Measurements from ENCODE around the gene FAM3D. TPM values are rescaled to one million over a fixed set of nuclear protein-coding genes. Genes with fewer than 3 reads are reported as not detected.
"Not testable (repeated sequence)": the region's sequence is repeated elsewhere in the genome, so short reads cannot be mapped to it uniquely, and the experiment has no call there.

The FAM3D gene
- total and polyA plus RNA-seq, 2 of the 8 experiments (the other 6 are each of a cell fraction or from before 2014, with no cell fraction given), result not detected

DNA sequence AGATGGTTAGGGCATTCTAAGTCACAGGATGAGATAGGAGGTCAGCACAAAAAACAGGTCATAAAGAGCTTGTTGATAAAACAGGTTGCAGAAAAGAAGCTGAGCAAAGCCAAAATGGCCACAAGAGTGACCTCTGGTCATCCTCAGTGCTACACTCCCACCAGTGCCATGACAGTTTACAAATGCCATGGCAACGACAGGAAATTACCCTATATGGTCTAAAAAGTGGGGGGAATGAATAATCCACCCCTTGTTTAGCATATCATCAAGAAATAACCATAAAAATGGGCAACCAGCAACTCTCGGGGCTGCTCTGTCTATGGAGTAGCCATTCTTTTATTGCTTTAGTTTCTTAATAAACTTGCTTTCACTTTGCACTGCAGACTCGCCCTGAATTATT, 30.2 kb upstream of the FAM3D start:
- H3K27me3 ChIP-seq (replicated peaks in 1 of 4; ENCODE audit: control insufficient read depth in 3 of 4, extremely low read depth in 1 of 4, insufficient read depth in 3 of 4, low read length in 3 of 4); H3K14ac ChIP-seq (ENCODE audit: insufficient read length); DNase-seq (ENCODE audit: low read depth in 1 of 2, low spot score in 2 of 2); H3K9ac ChIP-seq (replicated peaks in 1 of 4; ENCODE audit: extremely low read depth in 1 of 4, low read depth in 3 of 4, low read length in 3 of 4); H3K4me2 ChIP-seq (ENCODE audit: insufficient read depth in 1 of 2, low read depth in 2 of 2, low read length in 2 of 2); H3K23me2 ChIP-seq (ENCODE audit: low read depth, low read length); H2BK15ac ChIP-seq (ENCODE audit: low read length); H3K79me1 ChIP-seq (ENCODE audit: low read depth, low read length); H4K8ac ChIP-seq (ENCODE audit: extremely low read depth, insufficient read depth, low read length); FAIRE-seq; H2BK12ac ChIP-seq (ENCODE audit: low read depth, low read length); H4K91ac ChIP-seq (replicated peaks; ENCODE audit: insufficient read length, low read length); H2BK5ac ChIP-seq (ENCODE audit: low read depth, low read length); H2AFZ ChIP-seq (ENCODE audit: low read length); H4K20me1 ChIP-seq (replicated peaks in 1 of 2; ENCODE audit: control insufficient read depth in 1 of 2, insufficient read depth in 2 of 2, low read length in 2 of 2); H3K23ac ChIP-seq (ENCODE audit: insufficient read length); H4K5ac ChIP-seq (ENCODE audit: insufficient read length, low read depth, low read length); H3K56ac ChIP-seq (replicated peaks; ENCODE audit: insufficient read length, low read depth, low read length); H2BK20ac ChIP-seq (ENCODE audit: low read length); H3K27ac ChIP-seq (ENCODE audit: low read depth, low read length); H3K4me1 ChIP-seq (replicated peaks in 1 of 4; ENCODE audit: control insufficient read depth in 3 of 4, insufficient read depth in 4 of 4, low read length in 3 of 4); H2AK5ac ChIP-seq (ENCODE audit: low read depth, low read length); H3K4me3 ChIP-seq (ENCODE audit: extremely low read depth in 1 of 4, insufficient read depth in 2 of 4, low read depth in 3 of 4, low read length in 4 of 4); POLR2A ChIA-PET (ENCODE audit: partially characterized antibody); H3K4ac ChIP-seq (replicated peaks; ENCODE audit: insufficient read length, low read depth, low read length); H3K79me2 ChIP-seq (ENCODE audit: control insufficient read depth in 1 of 2, insufficient read depth in 2 of 2, low read length in 2 of 2); H3K18ac ChIP-seq (ENCODE audit: extremely low read depth, low read length); H2BK120ac ChIP-seq (replicated peaks; ENCODE audit: low read depth, low read length); H3K36me3 ChIP-seq (ENCODE audit: control insufficient read depth in 2 of 4, insufficient read depth in 4 of 4, low read length in 3 of 4); CTCF ChIA-PET (ENCODE audit: partially characterized antibody): not testable (repeated sequence)
- WGBS, 2 experiments (ENCODE audit: extremely low coverage in 1 of 2, insufficient coverage in 1 of 2, insufficient read length in 1 of 2, insufficient replicate concordance in 2 of 2, low coverage in 1 of 2, low lambda C conversion rate in 2 of 2, missing lambda C conversion rate in 1 of 2), result 88% methylated on average over 3 of the region's 3 CpGs; no CpG with 5 or more reads in 1 of the 2 experiments
- H3K9me3 ChIP-seq (ENCODE audit: insufficient read depth in 2 of 2, low read depth in 1 of 2, low read length in 1 of 2), result peaks cover 10 to 15% of the 10 kb centered on the region in 2 experiments; a peak in 3 of 4 replicates
